DMS 273 treated with DMSO at 0.1 percent for 48 hours (cell line): ENCODE data around the gene RNF212.
"Not testable (repeated sequence)": the region's sequence is repeated elsewhere in the genome, so short reads cannot be mapped to it uniquely, and the experiment has no call there.

ENCODE experiments used
- DNase-seq: peaks from one replicate; lab custom pipeline; 2025; lab: John Stamatoyannopoulos, UW

The RNF212 gene

GRCh38 chr4:1065732-1066131, 47.6 kb downstream of the RNF212 start:
- DNase-seq: no peak

GRCh38 chr4:1062419-1062818, 50.9 kb downstream of the RNF212 start:
- no peak for DNase-seq

GRCh38 chr4:1061760-1062159, 51.6 kb downstream of the RNF212 start:
- DNase-seq: peak; percentile 31

GRCh38 chr4:1061056-1061700, 52.2 kb downstream of the RNF212 start:
- no peak for DNase-seq

GRCh38 chr4:1060621-1061020, 52.7 kb downstream of the RNF212 start:
- no peak for DNase-seq

DNA sequence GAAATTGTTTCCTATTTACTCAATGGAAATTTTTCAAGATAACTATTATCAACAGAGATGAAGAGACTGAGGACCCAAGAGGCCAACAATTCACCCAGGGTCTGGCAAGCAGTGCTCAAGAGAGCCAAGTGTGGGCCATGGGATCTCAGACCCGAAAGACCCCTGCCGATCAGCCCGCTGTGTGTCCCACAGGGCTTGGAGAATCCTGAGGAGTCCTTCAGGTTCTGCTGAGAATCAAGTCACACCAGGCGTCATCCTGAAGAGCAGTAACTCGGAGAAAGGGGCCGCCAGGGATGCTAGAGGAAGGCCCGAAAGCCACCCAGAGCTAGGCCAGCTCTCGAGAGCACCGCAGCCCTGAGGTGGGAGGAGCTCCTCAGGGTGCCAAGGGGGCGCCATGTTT, 53.2 kb downstream of the RNF212 start:
- DNase-seq: no peak

DNA sequence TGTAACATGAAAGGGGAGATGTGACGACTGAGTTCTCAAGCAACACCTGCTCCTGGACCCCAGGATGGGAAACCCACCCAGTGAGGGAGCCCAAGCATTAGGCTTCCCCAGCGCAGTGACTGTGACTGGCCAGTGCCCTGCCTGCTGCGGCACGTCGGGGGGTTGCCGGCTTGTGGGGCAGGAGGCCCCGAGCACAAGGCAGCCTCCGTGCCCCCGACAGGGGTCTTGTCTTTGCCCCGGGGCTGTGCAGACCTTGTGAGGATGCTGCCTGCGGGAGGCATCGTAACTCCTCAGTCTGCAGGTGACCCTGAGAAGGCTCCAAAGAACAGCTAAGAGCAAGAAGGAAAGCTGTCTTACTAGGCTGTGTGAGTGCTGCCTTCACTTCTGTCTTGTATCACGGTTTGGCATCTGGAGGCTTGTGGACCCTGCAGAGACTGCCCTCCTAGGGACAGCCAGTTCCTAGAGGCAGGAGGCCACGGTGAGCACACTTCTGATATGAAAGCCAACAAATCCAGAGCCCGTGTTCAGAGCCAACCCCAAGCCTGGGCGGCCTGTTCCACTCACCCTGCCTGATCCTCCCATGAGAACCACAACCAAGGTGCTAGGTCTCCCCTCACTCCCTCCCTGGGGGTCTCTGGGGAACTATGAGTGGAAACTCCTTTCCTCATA, 54.2 kb downstream of the RNF212 start:
- no peak for DNase-seq

- no peak for DNase-seq
These were observed 55.0 kb downstream of the RNF212 start for GRCh38 chr4:1058198-1058996.

GRCh38 chr4:1057403-1057745, 56.0 kb downstream of the RNF212 start:
- no peak for DNase-seq

GRCh38 chr4:1056671-1057402, 56.5 kb downstream of the RNF212 start:
- DNase-seq: no peak

DNA sequence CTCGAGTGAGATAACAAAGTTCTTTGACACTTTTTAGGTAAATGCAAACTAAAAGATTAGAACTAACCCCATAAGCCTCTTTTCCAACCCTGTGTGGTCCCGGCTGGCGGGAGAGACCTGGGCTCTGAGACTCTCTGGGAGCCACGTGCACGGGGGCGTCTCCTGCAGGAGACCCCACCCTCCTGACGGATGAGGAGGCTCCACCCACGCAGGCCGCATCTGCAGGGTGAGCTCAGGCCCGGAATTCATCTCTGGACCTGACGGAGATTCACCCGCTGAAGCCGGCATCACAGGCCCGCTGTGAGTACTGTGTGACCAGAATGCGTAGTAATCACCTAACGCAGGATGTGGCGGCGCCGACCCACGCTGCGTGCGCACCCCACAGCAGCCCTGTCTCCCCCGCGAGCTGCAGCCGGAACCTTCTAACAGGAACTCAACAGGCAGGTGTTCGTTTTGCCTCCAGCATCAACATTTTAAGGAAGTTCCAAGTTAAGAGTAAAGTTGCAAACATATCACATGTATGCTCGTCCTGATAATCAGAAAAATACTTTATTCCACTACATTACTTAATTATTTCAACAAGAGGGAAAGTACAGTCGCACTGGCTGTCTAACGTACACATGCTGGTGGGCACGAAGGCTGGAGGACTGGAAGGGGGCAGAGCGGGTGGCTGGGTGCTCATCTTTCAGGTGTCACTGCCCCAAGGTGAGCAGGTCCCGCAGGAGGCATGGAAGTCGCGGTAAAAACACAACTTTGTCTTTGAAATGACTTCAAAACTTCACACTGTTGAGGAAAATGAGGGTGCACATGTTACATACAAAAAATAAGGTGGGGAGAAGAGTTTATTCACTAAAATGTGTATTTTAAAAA, 57.4 kb downstream of the RNF212 start:
- no peak for DNase-seq

GRCh38 chr4:1055243-1055701, 58.1 kb downstream of the RNF212 start:
- DNase-seq: not testable (repeated sequence)

DNA sequence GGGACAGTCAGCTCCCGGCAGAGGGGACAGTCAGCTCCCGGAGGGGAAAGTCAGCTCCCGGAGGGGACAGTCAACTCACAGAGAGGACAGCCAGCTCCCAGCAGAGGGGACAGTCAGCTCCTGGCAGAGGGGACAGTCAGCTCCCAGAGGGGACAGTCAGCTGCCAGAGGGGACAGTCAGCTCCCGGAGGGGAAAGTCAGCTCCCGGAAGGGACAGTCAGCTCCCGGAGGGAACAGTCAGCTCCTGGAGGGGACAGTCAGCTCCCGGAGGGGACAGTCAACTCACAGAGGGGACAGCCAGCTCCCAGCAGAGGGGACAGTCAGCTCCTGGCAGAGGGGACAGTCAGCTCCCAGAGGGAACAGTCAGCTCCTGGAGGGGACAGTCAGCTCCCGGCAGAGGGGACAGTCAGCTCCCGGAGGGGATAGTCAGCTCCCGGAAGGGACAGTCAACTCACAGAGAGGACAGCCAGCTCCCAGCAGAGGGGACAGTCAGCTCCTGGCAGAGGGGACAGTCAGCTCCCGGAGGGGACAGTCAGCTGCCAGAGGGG, 58.6 kb downstream of the RNF212 start:
- not testable (repeated sequence) for DNase-seq

GRCh38 chr4:1053891-1054290, 59.5 kb downstream of the RNF212 start:
- DNase-seq: not testable (repeated sequence)

DNA sequence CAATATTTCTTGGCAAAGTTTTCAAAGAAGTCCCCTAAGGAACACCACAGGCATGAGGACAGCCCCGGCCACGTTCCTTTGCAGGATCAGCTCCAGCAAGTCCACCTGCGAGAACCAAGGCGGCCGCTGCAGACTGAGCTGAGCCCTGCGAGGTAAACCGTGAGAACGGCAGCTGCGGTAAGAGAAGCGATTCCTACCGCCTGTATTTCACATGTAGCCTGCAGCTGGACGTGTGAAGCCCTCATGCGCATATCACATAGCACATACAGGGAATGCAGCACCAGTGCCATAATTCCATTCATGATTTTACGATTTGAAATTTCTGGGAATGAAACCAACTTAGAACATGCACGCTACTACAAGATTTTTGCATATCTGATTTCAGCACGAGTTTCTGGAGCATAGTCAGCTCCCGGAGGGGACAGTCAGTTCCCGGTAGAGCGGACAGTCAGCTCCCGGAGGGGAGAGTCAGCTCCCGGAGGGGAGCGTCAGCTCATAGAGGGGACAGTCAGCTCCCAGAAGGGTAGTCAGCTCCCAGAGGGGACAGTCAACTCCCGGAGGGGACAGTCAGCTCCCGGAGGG, 60.2 kb downstream of the RNF212 start:
- no peak for DNase-seq

GRCh38 chr4:1052231-1052671, 61.1 kb downstream of the RNF212 start:
- DNase-seq: no peak

DNA sequence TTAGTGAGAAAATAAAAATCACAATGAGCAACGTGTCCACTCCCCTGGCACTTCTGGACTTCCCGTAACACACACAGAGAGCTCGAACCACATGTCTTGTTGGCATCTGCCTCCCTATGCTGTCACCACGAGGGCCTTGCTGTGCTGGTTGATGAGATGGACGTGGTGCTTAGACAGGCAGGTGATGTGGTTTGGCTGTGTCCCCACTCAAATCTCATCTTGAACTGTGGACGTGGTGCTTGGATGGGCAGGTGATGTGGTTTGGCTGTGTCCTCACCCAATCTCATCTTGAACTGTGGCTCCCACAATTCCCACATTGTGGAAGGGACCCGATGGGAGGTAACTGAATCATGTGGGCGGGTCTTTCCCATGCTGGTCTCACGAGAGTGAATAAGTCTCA, 61.9 kb downstream of the RNF212 start:
- DNase-seq: no peak

- no peak for DNase-seq
These were observed 62.7 kb downstream of the RNF212 start for GRCh38 chr4:1050486-1051213.

- no peak for DNase-seq
These were observed 63.8 kb downstream of the RNF212 start for GRCh38 chr4:1049591-1049905.
